ENCODE data around the gene PKD1L1. TPM values are rescaled to one million over a fixed set of nuclear protein-coding genes. Genes with fewer than 3 reads are reported as not detected.
A peak's percentile ranks its signal among the peaks of the same experiment; 100 is the strongest.
"Not testable (repeated sequence)": the region's sequence is repeated elsewhere in the genome, so short reads cannot be mapped to it uniquely, and the experiment has no call there.

PKD1L1 gene
- total RNA-seq, 4 donors from 2014 or later: 0.12 to 1.3 (median 0.45) TPM

- 57 to 70% methylated on average over 3 to 9 of the region's 12 CpGs for WGBS, 2 donors (ENCODE audit: low coverage in 1 of 2)
- Histone ChIP-seq H3K36me3 (no peaks in the 10 kb centered on the region), H3K9me3 (no peaks in the 10 kb centered on the region), H3K27ac (no peak overlapping the region), H3K27me3 (no peaks in the 10 kb centered on the region), H3K4me3 (no peak overlapping the region), H3K4me1 (peaks cover 0 to 7% (median 5%) of the 10 kb centered on the region in 3 donors)
- ATAC-seq: no peak
- TF ChIP-seq EP300 (IDR thresholded peaks at IDR 0.05) (no peak), POLR2A (IDR thresholded peaks at IDR 0.05) (no peak)
Measured at GRCh38 chr7:47944536-47945260, 3.6 kb downstream of the PKD1L1 start.

- H3K4me1 ChIP-seq: peaks cover 0 to 7% (median 5%) of the 10 kb centered on the region in 3 donors
- no peak overlapping the region for H3K27ac ChIP-seq
- WGBS, 2 donors (ENCODE audit: low coverage in 1 of 2): 87 to 89% methylated on average over 3 to 8 of the region's 8 CpGs
- no peak for ATAC-seq
- H3K27me3 ChIP-seq: no peaks in the 10 kb centered on the region
- TF ChIP-seq POLR2AphosphoS5 (IDR thresholded peaks at IDR 0.05) (no peak), EP300 (IDR thresholded peaks at IDR 0.05) (no peak), POLR2A (IDR thresholded peaks at IDR 0.05) (no peak)
- TF ChIP-seq, protein P1, sequence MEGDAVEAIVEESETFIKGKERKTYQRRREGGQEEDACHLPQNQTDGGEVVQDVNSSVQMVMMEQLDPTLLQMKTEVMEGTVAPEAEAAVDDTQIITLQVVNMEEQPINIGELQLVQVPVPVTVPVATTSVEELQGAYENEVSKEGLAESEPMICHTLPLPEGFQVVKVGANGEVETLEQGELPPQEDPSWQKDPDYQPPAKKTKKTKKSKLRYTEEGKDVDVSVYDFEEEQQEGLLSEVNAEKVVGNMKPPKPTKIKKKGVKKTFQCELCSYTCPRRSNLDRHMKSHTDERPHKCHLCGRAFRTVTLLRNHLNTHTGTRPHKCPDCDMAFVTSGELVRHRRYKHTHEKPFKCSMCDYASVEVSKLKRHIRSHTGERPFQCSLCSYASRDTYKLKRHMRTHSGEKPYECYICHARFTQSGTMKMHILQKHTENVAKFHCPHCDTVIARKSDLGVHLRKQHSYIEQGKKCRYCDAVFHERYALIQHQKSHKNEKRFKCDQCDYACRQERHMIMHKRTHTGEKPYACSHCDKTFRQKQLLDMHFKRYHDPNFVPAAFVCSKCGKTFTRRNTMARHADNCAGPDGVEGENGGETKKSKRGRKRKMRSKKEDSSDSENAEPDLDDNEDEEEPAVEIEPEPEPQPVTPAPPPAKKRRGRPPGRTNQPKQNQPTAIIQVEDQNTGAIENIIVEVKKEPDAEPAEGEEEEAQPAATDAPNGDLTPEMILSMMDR (IDR thresholded peaks at IDR 0.05): no peak
- H3K4me3 ChIP-seq: no peak overlapping the region
- H3K36me3 ChIP-seq: no peaks in the 10 kb centered on the region
- no peaks in the 10 kb centered on the region for H3K9me3 ChIP-seq
Measured at GRCh38 chr7:47943676-47944474, 4.4 kb downstream of the PKD1L1 start.

GRCh38 chr7:47942651-47943050 lies 5.6 kb downstream of the PKD1L1 start:
- not testable (repeated sequence) for H3K27me3 ChIP-seq, H3K9me3 ChIP-seq, H3K4me3 ChIP-seq, ATAC-seq, H3K4me1 ChIP-seq, H3K36me3 ChIP-seq
- WGBS, 2 donors (ENCODE audit: low coverage in 1 of 2): 73 to 94% methylated on average over 2 to 4 of the region's 10 CpGs
- H3K27ac ChIP-seq: peak overlapping the region in 1 of 4 donors; percentile 49

DNA sequence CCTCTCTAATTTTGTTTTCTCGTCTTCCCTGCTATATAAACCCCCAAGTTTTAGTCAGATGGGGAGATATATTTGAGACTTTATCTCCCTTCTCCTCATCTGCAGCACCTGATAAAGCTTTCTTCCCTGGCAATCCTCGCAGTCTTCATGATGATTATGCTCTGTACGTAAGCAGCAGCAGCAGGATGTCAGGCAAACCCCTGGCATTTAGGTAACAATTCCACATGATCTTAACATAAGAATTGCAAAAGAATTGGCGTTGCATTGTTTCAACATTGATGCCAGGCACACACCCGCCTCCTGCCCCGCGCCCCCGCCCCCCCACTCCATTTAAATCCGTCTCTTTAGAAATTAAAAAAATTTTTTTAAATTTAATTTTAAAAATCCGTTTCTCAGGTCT lies 6.1 kb downstream of the PKD1L1 start:
- Histone ChIP-seq H3K27ac (peak overlapping the region in 2 of 4 donors; percentile 46 to 49), H3K4me3 (no peak overlapping the region), H3K36me3 (no peaks in the 10 kb centered on the region), H3K9me3 (no peaks in the 10 kb centered on the region), H3K4me1 (peaks cover 0 to 7% (median 5%) of the 10 kb centered on the region in 3 donors), H3K27me3 (no peaks in the 10 kb centered on the region)
- WGBS, 2 donors (ENCODE audit: low coverage in 1 of 2): 79 to 85% methylated on average over 4 to 9 of the region's 10 CpGs
- no peak for ATAC-seq
- TF ChIP-seq, protein P1 (IDR thresholded peaks at IDR 0.05): no peak
- TF ChIP-seq EP300 (IDR thresholded peaks at IDR 0.05): no peak
- no peak for TF ChIP-seq POLR2AphosphoS5 (IDR thresholded peaks at IDR 0.05)
- no peak for TF ChIP-seq POLR2A (IDR thresholded peaks at IDR 0.05)

DNA sequence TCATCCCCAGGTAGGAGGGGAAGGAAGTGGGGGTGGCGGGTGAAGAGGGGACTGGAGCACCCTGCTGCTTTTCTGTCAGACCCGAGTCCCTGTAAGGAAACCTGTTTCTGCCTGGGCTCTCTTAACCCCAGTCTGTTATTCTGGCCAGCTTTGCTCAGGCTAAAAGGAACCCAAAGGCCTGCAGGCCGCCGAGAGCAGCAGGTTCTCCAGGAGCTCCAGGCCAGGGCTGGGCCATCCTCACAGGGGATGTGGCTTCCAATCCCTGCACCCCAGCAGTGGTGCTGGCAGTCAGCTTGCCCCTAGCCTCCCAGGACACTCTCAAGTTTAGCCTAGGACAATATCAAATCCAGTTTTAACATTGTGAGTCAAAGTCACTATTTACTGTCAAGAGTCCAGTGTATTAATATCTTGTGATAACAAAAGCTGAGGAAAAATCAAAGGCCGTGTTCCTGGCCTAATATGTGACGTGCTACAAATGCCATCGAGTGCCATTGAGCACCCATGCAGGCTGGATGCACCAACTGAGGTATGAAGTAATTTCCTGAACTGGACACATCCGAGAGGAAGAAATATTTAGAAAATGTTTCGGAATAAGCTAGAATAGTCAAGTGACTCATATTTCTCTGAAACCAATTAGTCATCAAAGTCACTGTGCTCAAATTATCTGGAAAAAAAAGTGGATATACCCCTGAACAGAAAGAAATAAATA lies 7.0 kb downstream of the PKD1L1 start:
- Histone ChIP-seq H3K9me3 (no peaks in the 10 kb centered on the region), H3K27me3 (no peaks in the 10 kb centered on the region), H3K4me3 (no peak overlapping the region), H3K36me3 (no peaks in the 10 kb centered on the region), H3K4me1 (peaks cover 0 to 7% (median 5%) of the 10 kb centered on the region in 3 donors), H3K27ac (peak overlapping the region in 3 of 4 donors; percentile 52 to 75 (median 72))
- TF ChIP-seq EP300 (IDR thresholded peaks at IDR 0.05) (no peak), POLR2AphosphoS5 (IDR thresholded peaks at IDR 0.05) (peak; percentile 35)
- ATAC-seq: peak; percentile 75
- WGBS, 2 donors (ENCODE audit: low coverage in 1 of 2): 32 to 58% methylated on average over 6 to 9 of the region's 9 CpGs

Data from gastroesophageal sphincter (tissue), 4 donors.